GM19240 (cell line): ENCODE measurements around the gene C3AR1.
A peak's percentile ranks its signal among the peaks of the same experiment; 100 is the strongest.
"Not testable (repeated sequence)": the region's sequence is repeated elsewhere in the genome, so short reads cannot be mapped to it uniquely, and the experiment has no call there.

Experiments
- DNase-seq: peaks from one replicate; pipeline ENCODE4 v3.0.0; 2011; ENCODE audit warnings: low spot score; ENCODE audit not compliant: insufficient read length

C3AR1 gene

GRCh38 chr12:8028267-8028666 lies 37.9 kb downstream of the C3AR1 start:
- no peak for DNase-seq

- DNase-seq, result no peak
Observed at GRCh38 chr12:8027856-8028255, 38.3 kb downstream of the C3AR1 start.

- peak; percentile 94 for DNase-seq
Observed at GRCh38 chr12:8026291-8026900, 39.8 kb downstream of the C3AR1 start.

GRCh38 chr12:8018666-8019581 lies 47.2 kb downstream of the C3AR1 start:
- no peak for DNase-seq

GRCh38 chr12:8018213-8018612 lies 47.9 kb downstream of the C3AR1 start:
- not testable (repeated sequence) for DNase-seq

GRCh38 chr12:8014836-8015235 lies 51.3 kb downstream of the C3AR1 start:
- DNase-seq, result no peak

GRCh38 chr12:8012651-8013309 lies 53.4 kb downstream of the C3AR1 start:
- no peak for DNase-seq

GRCh38 chr12:8011331-8011730 lies 54.8 kb downstream of the C3AR1 start:
- DNase-seq, result no peak
